ENCODE measurements around the gene LLGL1.
A peak's percentile ranks its signal among the peaks of the same experiment; 100 is the strongest.

The LLGL1 gene

DNA sequence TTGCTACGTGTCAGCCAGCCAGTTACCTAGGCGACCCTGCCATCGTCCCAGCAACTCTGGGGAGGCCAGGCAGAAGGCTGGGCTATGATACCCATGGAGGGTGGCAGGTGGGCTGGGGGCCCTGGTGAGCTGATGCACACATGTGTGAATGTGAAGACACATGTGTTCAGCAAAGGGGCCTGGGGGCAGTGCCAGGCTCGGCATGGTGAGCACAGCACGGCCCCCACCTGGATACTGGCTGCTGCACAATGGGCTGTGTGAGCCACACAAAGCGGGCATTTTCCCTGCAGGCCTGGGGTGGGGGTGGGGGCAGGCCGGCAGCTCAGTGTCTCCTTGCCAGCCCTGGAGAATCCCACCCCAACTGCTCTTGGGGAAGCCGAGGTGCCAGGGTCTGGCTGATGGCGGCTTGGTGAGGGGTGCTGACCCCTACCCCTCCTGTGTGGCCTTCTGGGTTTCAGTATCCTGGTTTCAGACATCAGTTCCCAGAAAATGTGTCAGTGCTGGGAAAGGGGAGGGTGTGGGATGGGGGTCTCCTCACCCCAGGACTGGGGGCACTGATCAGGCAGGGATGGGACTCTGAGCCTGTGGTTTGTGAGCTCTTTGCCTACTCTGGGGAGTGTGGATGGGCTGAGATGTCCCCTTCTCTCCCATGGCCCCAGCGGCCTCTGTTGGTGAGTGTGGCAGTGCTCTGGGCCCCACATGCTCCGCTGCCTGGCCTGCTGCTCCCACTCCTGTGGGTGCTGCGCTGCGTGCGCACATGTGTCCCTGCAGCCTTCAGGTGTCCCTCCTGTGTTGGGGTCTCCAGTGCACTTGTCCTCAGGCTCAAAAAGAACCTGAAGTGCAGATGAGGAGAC is 5.1 kb downstream of the LLGL1 start:
- DNase-seq = no peak

DNA sequence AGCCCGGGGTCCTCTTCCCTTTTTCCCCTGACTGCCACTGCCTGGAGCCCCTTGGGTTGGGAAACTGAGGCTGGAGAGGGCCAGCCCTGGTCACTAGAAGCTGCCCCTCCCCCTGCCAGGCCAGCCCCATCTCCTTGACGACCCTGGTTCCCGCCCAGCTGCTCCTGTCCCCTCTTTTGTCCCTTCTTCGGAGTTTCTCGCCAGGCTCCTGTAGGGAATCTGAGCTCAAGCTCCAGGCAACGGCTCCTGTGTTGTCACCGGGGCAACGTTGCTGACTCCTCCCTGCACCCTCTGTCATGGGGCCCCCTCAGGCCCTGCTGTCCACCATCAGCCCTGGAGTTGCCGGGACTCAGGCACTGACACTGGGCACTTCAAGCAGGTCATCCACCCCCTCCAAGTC is 5.7 kb downstream of the LLGL1 start:
- DNase-seq = no peak

DNA sequence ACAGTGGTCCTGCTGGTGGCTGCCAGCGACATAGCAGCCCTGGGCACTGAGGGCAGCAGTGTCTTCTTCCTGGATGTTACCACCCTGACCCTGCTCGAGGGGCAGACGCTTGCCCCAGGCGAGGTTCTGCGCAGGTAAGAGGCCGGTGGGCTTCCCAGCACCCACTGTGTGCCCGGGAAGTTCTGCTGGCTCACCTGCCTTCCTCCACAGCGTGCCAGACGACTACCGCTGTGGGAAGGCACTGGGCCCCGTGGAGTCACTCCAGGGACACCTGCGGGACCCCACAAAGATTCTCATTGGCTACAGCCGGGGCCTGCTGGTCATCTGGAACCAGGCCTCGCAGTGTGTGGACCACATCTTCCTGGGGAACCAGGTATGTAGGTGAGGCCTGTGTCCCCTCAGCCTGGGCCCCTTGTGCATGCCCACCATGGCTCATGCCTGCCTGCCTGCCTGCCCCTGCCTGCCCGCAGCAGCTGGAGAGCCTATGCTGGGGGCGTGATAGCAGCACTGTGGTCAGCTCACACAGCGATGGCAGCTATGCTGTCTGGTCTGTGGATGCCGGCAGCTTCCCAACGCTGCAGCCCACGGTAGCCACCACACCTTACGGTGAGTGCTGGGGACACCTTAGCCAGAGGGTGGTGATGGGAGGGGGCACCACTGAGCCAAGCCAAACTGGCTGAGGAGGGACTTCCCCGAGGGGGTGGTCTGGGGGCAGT is 8.5 kb downstream of the LLGL1 start:
- no peak for DNase-seq

DNA sequence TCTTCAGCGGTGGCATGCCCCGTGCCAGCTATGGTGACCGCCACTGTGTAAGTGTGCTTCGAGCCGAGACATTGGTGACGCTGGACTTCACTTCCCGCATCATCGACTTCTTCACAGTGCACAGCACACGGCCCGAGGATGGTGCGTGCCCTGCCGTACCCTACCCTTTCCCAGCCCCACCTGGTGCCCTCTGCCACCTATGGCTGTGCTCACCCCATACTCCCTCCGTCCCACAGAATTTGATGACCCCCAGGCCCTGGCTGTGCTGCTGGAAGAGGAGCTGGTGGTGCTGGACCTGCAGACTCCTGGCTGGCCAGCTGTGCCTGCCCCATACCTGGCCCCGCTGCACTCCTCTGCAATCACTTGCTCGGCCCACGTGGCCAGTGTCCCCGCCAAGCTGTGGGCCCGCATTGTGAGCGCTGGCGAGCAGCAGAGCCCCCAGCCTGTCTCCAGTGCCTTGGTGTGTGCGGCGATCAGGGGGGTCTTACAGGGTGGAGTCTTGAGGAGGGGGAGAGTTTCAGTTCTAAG is 9.5 kb downstream of the LLGL1 start:
- DNase-seq = no peak

DNA sequence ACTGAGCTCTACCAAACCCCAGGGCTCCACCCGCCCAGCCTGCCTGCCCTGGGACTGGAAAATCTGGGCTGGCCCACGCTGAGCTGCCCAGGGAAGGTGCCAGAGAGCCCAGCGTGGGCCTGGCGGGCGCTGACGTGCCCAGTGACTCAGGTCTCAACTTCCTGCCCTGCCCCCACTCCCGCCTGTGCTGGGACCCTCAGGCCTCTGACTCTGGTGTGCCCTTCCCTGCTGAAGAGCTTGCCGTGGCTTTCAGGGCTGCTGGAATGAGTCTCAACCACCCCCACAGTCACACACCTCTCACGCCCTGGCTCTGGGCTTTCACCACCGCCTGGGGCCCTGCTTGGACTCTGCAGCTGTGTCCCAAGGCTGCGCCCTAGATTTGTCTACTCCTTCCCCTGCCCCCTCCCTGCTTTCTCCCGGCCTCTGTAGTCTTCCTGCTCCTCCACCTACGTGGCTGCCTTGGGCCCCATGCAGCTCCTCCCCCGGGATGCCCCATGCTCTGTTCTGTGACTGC is 10.4 kb downstream of the LLGL1 start:
- DNase-seq = peak; percentile 35 to 58

DNA sequence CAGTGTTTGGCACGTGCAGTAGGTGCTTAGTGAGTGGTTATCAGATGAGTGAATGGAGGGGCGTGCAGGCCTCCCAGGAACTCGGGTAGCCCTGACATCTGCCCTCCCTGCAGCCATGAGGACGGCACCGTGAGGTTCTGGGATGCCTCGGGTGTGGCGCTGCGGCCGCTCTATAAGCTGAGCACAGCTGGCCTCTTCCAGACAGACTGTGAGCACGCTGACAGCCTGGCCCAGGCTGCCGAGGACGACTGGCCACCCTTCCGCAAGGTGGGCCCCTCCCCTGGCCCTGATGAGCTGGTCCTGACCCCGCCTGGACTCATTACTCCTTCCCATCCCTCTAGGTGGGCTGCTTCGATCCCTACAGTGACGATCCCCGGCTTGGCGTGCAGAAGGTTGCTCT is 11.1 kb downstream of the LLGL1 start:
- no peak for DNase-seq

DNA sequence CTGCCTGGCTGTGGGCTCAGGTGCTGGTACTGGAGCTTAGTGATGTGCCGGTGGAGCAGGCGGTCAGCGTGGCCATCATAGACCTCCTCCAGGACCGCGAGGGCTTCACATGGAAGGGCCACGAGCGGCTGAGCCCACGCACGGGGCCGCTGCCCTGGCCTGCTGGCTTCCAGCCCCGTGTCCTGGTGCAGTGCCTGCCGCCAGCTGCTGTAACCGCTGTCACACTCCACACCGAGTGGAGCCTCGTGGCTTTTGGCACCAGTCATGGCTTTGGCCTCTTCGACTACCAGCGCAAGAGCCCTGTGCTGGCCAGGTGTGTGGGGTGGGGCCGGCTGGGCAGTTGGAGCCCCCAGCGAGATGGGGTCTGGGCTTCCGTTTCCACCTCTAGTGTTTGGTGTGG is 12.0 kb downstream of the LLGL1 start:
- DNase-seq = no peak

DNA sequence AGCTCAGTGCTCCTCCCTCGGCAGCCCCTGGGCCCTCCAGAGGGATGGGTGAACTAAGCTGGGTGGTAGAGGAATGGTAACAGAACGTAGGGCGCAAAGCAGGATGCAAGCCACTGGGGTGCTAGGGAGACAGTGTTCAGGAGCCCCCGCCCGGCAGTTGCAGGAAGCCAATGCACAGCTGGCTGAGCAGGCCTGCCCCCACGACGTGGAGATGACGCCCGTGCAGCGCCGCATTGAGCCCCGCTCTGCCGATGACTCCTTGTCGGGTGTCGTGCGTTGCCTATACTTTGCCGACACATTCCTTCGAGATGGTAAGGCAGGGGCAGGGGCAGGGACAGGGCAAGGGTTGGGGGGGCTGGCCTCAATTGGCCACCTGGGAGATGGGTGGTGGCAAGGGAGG is 12.9 kb downstream of the LLGL1 start:
- no peak for DNase-seq

DNA sequence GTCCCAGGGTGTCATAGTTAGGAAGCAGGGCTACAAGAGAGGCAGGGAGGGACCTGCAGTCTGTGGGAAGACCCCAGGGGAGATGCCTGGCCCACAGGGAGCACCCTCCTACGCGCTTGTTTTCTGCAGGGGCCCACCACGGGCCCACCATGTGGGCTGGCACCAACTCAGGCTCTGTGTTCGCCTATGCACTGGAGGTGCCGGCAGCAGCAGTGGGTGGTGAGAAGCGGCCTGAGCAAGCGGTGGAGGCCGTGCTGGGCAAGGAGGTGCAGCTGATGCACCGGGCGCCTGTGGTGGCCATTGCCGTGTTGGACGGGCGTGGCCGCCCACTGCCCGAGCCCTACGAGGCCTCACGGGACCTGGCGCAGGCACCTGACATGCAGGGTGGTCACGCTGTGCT is 15.0 kb downstream of the LLGL1 start:
- no peak for DNase-seq

DNA sequence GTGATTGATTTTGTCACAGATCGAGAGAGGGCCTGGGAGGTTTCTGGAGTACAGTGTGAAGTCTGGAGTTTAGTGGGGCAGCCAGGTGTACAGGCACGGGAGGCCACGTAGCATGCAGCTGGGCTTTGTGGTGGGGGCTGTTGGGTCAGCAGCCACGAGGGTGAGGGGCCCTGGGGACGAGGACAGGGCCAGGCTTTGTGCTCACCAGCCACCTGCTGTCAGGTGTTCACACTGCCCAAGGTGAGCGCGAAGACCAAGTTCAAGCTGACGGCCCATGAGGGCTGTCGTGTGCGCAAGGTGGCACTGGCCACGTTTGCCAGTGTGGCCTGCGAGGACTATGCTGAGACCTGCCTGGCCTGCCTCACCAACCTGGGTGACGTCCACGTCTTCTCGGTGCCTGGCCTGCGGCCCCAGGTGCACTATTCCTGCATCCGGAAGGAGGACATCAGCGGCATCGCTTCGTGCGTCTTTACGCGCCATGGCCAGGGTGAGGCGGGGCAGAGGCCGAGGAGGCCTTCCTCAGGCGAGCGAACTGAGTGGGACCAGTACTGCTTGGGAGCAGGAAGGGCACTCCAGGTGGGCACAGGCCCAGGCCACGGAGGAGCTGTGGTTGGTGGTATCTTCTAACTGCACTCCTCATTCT is 15.9 kb downstream of the LLGL1 start:
- no peak for DNase-seq

DNA sequence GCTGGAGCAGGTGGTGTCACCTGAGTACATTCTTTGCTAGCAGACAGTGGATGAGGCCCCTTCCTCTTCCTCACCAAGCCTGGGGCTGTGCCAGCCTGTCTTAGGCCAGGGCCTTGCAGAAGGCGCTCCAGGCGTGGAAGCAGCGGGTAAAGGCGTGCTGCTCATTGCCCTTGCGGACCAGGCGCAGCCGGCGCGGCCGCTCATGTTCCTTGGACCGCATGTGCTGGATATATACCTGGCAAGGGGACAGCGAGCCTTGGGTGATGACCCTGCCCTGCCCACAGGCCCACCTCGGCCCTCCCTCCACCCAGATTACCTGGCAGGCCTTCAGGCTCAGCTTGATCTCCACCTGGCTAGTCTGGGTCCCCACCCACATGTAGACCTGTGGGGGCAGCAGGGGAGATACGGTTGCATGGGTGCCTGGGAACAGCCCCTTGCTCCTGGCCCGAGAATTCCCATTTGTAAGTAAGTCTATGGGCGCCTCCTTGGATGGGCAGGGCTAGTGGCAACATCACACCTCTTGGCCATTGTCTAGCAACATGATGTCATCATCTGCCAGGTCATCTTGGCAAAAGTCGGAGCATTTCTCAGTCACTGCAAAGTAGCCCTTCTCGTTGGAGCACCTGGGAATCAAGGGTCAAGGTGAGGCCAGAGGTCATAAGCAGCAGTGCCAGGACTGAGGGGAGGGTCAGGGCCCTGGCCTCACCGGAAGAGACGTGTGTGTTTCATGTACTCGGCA is 19.8 kb downstream of the LLGL1 start:
- DNase-seq = no peak

DNA sequence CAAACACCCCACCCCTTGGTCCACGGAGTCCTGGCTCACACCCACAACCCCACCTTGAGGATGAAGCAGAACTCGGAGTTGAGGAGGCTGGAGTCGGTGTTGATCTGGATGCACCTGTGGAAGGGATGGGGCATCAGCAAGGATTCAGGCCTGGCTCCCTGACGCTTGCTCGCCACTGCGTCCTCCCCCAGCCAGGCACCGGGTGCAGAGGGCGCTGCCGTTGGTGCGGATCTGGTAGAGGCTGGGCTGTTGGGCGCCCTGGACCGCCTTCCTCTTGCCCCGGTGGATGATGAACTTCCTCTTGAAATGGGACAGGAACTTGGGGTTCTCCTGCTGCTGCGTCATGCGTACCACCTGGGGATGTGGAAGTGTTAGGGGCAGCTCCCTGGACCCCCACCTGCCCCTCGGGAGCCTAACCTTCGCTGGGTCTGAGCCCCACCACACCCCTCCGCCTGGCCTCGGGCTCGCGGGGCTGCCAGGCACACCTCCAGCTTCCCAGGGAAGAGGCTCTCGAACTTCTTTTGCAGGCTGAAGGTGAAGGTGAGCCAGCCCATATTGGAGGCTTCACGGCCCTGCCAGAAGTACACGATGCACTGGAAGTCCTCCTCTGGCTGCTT is 20.8 kb downstream of the LLGL1 start:
- no peak for DNase-seq

DNA sequence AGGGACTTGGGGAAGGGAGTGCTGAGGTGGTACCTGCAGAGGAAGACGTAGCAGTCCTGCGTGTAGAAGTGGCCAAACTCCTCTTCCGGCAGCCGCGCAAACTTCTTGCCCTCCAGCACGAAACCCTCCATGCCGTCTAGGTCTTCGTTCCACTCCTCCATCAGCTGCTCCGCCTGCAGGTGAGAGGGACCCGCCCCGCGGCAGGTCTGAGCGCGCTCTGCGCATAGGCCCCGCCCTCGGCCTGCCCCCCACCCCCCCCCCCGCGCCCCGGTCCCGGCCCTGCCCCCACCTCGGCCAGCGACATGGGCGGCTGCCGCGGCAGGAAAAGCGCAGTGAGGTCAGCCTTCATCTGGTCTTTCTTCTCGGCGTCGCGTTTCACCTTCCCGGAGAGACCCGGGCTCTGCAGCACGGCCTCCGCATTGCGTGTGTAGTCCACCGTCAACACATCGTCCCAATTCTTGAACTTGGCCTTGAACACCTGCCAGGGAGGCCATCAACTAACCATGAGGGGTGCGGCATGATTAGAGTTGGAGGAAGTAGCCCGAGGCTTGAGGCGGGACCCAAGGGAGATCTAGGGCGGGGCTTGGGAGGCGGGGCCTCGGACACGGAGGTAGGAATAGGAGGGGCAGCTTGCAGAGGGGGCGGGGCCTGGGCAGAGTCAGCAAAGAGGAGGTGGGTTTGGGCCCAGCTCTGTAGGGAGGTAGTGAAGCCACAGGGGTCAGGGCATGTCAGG is 21.6 kb downstream of the LLGL1 start:
- DNase-seq = peak; percentile 39 to 52

DNA sequence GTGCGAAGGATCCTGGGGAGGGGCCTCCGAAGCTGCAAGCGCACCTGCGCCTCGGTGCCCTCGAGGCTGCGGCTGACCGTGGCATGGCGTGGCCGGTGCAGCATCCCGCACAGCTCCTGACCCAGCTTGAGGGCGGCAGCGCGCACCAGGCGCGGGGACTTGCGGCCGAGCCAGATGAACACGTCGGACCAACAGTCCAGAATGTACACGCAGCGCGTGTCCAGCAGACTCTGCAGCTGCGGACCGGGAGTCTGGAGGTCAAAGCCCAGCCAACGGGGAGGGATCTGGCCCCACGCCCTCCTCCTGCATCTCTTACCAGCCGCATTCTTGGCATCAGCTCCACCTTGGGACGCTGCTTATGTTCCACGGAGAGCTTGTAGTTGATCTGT is 22.2 kb downstream of the LLGL1 start:
- DNase-seq = no peak

DNA sequence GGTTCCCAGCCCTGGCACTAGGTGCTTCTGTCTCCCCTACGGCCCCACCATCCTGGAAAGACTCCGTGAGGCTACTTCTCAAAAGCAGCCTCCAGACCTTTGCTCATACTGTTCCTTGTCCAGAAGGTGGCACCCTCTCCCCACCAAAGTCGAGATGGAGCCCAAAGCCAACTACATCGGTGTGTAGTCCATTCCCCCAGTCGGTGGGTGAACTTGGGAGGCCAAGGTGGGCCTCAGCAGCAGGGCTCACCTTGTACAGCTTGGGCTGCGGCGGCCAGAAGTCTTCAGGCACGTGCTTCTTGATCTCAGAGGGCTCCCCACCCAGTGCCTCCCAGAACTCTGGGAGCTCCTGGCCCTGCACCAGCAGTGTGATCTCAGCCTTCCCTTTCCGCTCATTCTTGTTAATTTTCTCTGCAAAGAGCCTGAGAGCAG is 22.9 kb downstream of the LLGL1 start:
- peak; percentile 51 to 62 for DNase-seq

DNA sequence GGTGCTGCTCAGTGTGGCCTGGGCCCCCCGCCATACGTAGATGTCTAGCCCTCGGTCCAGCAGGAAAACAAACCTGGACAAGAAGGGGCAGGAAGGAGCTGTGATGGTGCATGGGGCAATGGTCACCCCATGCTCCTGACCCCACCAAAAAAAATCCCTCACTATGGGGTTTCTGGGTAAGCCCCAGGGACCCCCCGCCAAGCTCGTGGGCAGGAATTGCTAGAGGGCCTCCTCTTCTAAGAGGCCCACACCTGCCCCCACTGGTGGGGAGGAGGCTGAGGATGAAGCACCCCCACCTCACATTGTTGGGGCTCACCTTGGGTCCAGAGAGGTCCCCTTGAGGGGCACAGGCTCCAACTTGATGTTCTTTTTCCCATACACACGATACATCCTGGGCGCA is 23.4 kb downstream of the LLGL1 start:
- no peak for DNase-seq

DNA sequence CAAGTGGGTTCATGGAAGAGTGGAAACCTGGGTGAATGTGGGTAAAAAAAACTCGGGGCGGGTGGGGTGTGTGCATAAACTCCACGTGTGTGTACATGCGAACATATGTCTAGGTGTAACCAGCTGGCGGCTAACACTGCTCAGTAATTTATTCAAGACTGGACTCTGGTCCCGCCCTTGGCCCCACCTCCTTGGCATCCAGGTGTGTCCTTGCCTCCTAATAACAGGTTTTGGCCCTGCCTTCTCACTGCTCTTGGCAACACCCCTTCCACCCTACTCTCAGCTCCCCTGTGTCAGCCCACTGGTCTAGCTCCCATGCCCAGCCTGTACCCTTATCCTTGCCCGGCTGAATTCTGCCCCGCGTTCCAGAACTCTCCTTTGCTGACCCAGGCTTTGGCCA is 24.8 kb downstream of the LLGL1 start:
- no peak for DNase-seq

DNA sequence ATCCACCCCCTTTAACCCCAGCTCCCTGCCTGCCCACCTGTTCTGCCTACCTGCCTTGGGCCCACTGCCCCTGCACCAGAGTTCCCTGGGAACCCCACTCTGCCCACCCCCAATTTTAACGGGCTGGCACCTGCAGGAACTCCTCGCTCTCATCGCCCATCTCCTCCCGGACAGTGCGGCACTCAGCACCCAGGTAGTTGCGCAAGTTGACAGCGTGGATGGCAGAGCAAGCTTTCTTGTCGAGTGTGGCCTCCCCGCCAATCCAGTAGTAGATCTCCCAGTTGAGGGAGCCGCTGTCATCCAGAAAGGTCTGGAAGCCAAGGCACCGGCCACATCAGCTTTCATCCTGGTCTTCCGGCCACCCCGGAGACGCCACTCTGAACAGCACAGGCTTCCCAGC is 25.3 kb downstream of the LLGL1 start:
- DNase-seq = no peak

DNA sequence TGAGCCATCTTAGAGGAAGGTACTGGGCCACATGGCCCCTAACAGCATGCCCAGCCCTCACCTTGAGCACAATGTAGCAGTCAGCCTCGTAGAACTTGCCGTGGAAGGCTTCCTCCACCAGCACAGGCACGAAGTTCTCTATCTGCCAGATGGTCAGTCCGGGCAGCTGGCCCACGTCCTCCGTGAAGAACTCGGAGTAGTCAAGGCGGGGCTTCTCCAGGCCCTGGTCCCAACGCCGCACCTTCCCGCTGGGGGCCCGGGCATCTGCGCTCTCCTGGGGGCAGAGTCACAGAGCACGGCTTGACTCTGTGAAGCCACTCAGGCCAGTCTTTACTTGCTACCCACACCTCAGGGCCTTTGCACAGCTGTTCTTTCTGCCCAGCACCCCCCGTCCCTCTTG is 25.8 kb downstream of the LLGL1 start:
- DNase-seq = no peak

DNA sequence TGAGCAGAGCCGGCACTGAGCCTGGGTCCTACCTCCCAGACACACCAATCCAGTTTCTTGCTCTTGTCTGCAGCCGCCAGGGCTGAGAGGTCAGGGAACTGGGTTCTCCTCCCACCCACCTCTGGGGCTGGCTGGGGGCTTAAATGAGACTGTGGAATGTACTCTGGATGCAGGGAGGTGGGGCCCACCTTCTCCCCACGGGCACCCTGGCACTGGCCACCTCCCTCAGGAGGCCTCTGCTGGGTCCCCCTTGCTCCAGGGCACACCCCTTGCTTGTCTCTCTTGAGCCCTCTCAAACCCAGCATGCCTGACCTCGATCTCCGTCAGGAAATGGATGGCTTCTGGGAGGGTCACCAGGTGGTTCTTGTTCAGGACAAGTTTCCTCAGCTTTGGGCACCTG is 26.7 kb downstream of the LLGL1 start:
- no peak for DNase-seq

DNA sequence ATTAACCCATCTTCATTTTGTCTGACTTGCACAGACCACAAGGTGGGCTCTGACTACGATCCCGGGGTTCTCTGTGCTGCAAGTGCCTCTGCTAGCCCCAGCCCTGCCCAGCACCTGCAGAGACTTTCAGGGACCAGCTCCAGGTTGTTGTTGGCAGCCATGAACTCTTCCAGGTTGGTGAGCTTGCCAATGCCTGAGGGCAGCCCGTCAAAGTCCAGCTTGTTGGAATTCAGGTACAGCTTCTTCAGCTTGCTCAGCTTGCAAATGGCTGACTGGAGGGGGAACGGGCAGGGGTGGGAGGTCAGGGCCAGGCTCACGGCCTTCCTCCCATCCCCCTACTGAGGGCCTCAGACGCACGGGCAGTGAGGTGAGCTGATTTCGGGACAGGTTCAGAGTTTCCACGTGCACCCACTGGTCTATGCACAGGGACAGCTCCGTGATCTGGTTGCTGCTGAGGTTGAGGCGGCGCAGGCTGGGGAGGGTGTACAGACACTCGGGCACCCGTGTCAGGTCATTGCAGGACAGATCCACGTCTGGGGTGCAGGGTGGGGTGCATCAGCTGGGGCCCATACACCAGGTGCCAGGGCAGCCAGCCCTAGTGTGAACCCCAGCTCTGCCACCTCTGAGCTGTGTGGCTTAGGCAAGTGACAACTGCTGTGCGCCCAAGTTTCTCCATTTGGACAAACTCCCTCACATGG is 27.9 kb downstream of the LLGL1 start:
- DNase-seq = no peak
